ENCODE data around the gene COMMD2. TPM values are rescaled to one million over a fixed set of nuclear protein-coding genes. Genes with fewer than 3 reads are reported as not detected.

The COMMD2 gene
- total RNA-seq, 1 donor from 2014 or later = 41.5 TPM

DNA sequence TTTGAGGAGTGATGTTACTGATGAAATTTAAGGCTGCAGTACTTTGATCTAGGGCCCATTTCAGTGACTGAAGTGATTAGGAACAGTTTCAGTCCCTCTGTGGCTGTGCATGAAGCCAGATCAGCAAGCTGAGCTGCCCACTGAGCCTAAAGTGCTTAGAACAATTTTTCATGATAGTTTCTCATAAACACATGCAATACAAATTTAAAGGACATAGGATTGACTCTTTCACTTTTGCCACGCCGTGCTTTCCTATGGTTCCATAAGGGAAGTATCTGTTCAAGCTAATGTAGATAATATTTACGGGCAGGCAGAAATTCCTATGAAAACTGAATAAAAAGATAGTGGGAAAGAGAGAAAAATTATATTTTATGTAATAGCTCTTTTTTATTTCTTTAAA lies 29.5 kb upstream of the COMMD2 start:
- Mint-ChIP-seq H3K36me3 (ENCODE audit: low read depth) (no peaks in the 10 kb centered on the region), H3K27ac (peak overlapping the region; percentile 94), H3K9me3 (no peaks in the 10 kb centered on the region), H3K4me1 (peaks cover 44% of the 10 kb centered on the region), H3K27me3 (no peaks in the 10 kb centered on the region), H3K4me3 (peak overlapping the region; percentile 75)
- POLR2A ChIA-PET = interaction anchor here (0.6 kb wide), 1 partner anchor 838 kb away, joined by 4 read pairs; no protein-coding TSS in a partner anchor
- ATAC-seq (ENCODE audit: low read depth) (no peak), DNase-seq (no peak)
- intact Hi-C loops (cut with micrococcal nuclease) = loop anchor here (2.0 to 5.0 kb wide), 2 partner anchors 29 to 36 kb away; partner anchors contain the start of gene COMMD2
- CTCF ChIA-PET = interaction anchor here (1.1 to 3.2 kb wide), 3 partner anchors 10 to 27 kb away, joined by 4 to 14 read pairs (median 6); no protein-coding TSS in a partner anchor
- TF ChIP-seq, protein P1, sequence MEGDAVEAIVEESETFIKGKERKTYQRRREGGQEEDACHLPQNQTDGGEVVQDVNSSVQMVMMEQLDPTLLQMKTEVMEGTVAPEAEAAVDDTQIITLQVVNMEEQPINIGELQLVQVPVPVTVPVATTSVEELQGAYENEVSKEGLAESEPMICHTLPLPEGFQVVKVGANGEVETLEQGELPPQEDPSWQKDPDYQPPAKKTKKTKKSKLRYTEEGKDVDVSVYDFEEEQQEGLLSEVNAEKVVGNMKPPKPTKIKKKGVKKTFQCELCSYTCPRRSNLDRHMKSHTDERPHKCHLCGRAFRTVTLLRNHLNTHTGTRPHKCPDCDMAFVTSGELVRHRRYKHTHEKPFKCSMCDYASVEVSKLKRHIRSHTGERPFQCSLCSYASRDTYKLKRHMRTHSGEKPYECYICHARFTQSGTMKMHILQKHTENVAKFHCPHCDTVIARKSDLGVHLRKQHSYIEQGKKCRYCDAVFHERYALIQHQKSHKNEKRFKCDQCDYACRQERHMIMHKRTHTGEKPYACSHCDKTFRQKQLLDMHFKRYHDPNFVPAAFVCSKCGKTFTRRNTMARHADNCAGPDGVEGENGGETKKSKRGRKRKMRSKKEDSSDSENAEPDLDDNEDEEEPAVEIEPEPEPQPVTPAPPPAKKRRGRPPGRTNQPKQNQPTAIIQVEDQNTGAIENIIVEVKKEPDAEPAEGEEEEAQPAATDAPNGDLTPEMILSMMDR (IDR thresholded peaks at IDR 0.05) = no peak

- CTCF ChIA-PET = interaction anchor here (2.3 to 3.2 kb wide), 2 partner anchors 9 to 27 kb away, joined by 6 to 14 read pairs; no protein-coding TSS in a partner anchor
- H3K27me3 Mint-ChIP-seq = no peaks in the 10 kb centered on the region
- POLR2A ChIA-PET = no interaction called here
- peak overlapping the region; percentile 94 for H3K27ac Mint-ChIP-seq
- no peaks in the 10 kb centered on the region for H3K36me3 Mint-ChIP-seq (ENCODE audit: low read depth)
- DNase-seq (no peak), ATAC-seq (ENCODE audit: low read depth) (peak; percentile 81)
- H3K9me3 Mint-ChIP-seq = no peaks in the 10 kb centered on the region
- intact Hi-C loops (cut with micrococcal nuclease) = loop anchor here (5.0 kb wide), 1 partner anchor 36 kb away; no protein-coding TSS in a partner anchor
- peaks cover 44% of the 10 kb centered on the region for H3K4me1 Mint-ChIP-seq
- peak overlapping the region; percentile 75 for H3K4me3 Mint-ChIP-seq
- TF ChIP-seq, protein P1 (IDR thresholded peaks at IDR 0.05) = no peak
These were observed 28.9 kb upstream of the COMMD2 start for GRCh38 chr3:149781211-149781610.

DNA sequence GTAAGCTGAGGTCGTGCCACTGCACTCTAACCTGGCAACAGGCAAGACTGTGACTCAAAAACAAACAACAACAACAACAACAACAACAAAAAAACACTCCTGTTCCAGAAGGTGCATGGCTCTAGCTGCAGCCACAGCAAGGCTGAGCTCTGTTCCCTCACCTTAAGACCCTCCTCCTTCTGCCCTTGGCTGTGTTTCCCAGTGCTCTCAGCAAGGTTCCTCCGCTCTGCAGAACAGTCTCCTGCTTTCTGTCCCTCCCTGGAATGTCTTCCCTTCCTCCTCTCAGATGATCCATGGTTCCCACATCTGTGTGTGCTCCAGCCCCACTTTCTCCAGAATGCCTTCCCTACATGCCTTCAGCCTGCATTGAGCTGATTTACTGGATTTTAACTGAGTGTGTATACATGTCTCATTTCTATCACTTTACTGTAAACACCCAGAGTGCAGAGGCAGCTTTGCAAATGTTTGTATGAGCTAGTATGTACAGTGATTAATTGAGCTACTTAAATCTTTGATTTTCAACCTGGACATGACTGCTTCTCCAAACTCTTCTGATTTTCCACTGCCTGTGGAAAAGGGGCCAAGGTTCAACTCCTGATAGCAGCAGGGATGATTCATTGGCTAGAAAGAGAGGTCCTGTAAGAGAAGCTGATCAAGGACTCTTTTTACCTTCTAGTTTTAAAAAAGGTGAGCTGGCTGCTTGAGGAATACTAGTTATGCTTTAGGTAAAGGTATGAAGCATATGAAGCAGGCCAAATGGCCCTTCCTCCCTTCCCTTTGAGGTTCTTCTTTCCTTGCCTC lies 25.3 kb upstream of the COMMD2 start:
- DNase-seq (no peak), ATAC-seq (ENCODE audit: low read depth) (no peak)
- no peaks in the 10 kb centered on the region for H3K36me3 Mint-ChIP-seq (ENCODE audit: low read depth)
- no peak overlapping the region for H3K27ac Mint-ChIP-seq
- TF ChIP-seq, protein P1 (IDR thresholded peaks at IDR 0.05) = no peak
- CTCF ChIA-PET = interaction anchor here (0.8 to 4.3 kb wide), 3 partner anchors 10 to 31 kb away, joined by 3 to 26 read pairs (median 20); no protein-coding TSS in a partner anchor
- H3K4me3 Mint-ChIP-seq = no peak overlapping the region
- POLR2A ChIA-PET = no interaction called here
- intact Hi-C loops (cut with micrococcal nuclease) = no loop called here
- no peaks in the 10 kb centered on the region for H3K9me3 Mint-ChIP-seq
- H3K4me1 Mint-ChIP-seq = peaks cover 24% of the 10 kb centered on the region
- no peaks in the 10 kb centered on the region for H3K27me3 Mint-ChIP-seq

- CTCF ChIA-PET = interaction anchor here (4.2 to 4.3 kb wide), 2 partner anchors 9 to 32 kb away, joined by 20 to 26 read pairs; no protein-coding TSS in a partner anchor
- TF ChIP-seq, protein P1 (IDR thresholded peaks at IDR 0.05) = no peak
- H3K27ac Mint-ChIP-seq = no peak overlapping the region
- no peak for ATAC-seq (ENCODE audit: low read depth)
- DNase-seq = no peak
- no peaks in the 10 kb centered on the region for H3K36me3 Mint-ChIP-seq (ENCODE audit: low read depth)
- H3K4me1 Mint-ChIP-seq = peaks cover 11% of the 10 kb centered on the region
- POLR2A ChIA-PET = no interaction called here
- H3K27me3 Mint-ChIP-seq = peaks cover 5% of the 10 kb centered on the region
- no peaks in the 10 kb centered on the region for H3K9me3 Mint-ChIP-seq
- intact Hi-C loops (cut with micrococcal nuclease) = no loop called here
- no peak overlapping the region for H3K4me3 Mint-ChIP-seq
These were observed 23.9 kb upstream of the COMMD2 start for GRCh38 chr3:149776170-149776569.

DNA sequence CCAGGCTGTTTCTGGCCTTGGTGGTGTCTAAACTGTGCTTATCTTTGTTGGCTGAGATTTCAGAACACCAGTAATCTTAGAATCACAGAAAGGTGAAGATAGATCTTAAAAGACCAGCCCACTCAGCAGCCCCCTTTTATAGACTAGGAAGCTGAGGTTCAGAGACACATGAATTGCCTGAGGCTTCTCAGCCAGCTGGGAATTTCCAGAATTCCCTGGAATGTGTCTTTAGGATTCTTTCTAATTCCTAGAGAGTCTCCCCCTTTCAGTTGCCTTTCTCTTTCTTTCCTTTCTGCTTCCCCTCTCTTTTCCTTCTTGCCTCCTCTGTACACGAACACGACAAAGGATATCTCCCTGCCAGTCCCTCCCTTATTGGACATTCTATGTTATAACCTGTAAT lies 20.6 kb upstream of the COMMD2 start:
- no peak for DNase-seq
- Mint-ChIP-seq H3K4me3 (no peak overlapping the region), H3K27me3 (peaks cover 6% of the 10 kb centered on the region), H3K9me3 (no peaks in the 10 kb centered on the region), H3K4me1 (no peaks in the 10 kb centered on the region), H3K36me3 (ENCODE audit: low read depth) (no peaks in the 10 kb centered on the region), H3K27ac (no peak overlapping the region)
- no peak for ATAC-seq (ENCODE audit: low read depth)
- TF ChIP-seq, protein P1 (IDR thresholded peaks at IDR 0.05) = no peak
- ChIA-PET POLR2A (no interaction called here), CTCF (interaction anchor here (0.7 to 3.9 kb wide), 6 partner anchors 10 to 496 kb away, joined by 3 to 14 read pairs (median 6); no protein-coding TSS in a partner anchor)
- intact Hi-C loops (cut with micrococcal nuclease) = no loop called here
